ENCODE results near the gene CDH12.

DNA sequence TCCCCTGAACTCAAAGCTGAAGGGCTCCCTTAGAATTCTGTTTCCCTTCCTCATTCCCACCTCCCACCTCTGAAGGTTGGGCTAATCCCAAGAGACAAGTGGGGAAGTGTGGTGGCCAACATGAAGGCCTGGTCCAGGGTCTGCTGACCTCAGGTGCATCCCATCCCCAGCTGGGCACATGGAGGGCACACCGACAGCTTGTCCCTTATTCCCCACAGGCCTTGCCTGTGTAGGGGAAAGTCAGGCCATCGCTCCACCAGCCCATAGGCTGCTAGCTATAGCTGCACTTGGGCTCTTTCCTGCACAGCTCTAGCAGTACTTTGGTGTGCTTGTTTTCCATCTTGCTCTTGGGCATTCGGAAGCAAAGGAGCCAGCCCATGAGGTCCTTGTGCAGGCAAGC lies 247.7 kb downstream of the CDH12 start:
- TF ChIP-seq, protein P1, sequence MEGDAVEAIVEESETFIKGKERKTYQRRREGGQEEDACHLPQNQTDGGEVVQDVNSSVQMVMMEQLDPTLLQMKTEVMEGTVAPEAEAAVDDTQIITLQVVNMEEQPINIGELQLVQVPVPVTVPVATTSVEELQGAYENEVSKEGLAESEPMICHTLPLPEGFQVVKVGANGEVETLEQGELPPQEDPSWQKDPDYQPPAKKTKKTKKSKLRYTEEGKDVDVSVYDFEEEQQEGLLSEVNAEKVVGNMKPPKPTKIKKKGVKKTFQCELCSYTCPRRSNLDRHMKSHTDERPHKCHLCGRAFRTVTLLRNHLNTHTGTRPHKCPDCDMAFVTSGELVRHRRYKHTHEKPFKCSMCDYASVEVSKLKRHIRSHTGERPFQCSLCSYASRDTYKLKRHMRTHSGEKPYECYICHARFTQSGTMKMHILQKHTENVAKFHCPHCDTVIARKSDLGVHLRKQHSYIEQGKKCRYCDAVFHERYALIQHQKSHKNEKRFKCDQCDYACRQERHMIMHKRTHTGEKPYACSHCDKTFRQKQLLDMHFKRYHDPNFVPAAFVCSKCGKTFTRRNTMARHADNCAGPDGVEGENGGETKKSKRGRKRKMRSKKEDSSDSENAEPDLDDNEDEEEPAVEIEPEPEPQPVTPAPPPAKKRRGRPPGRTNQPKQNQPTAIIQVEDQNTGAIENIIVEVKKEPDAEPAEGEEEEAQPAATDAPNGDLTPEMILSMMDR (IDR thresholded peaks at IDR 0.05 in 4 of 5, conservative IDR thresholded peaks at IDR 0.05 in 1 of 5), result no peak
- no peak for TF ChIP-seq POLR2A (IDR thresholded peaks at IDR 0.05)

All from gastrocnemius medialis (tissue), 4 donors.